ENCODE data around the gene PEX16. TPM values are rescaled to one million over a fixed set of nuclear protein-coding genes. Genes with fewer than 3 reads are reported as not detected.

PEX16 gene
- total RNA-seq, 1 donor from 2014 or later, result 19.5 TPM

GRCh38 chr11:45930951-45931570 lies 13.4 kb upstream of the PEX16 start:
- DNase-seq (ENCODE audit: low read depth), result no peak

- no peak for DNase-seq (ENCODE audit: low read depth)
Measured at GRCh38 chr11:45930031-45930794, 12.5 kb upstream of the PEX16 start.

GRCh38 chr11:45929486-45930030 lies 11.9 kb upstream of the PEX16 start:
- no peak for DNase-seq (ENCODE audit: low read depth)

GRCh38 chr11:45928535-45929215 lies 11.0 kb upstream of the PEX16 start:
- DNase-seq (ENCODE audit: low read depth), result no peak

GRCh38 chr11:45927684-45928413 lies 10.2 kb upstream of the PEX16 start:
- DNase-seq (ENCODE audit: low read depth), result no peak

- DNase-seq (ENCODE audit: low read depth), result no peak
Measured at GRCh38 chr11:45927332-45927683, 9.6 kb upstream of the PEX16 start.

GRCh38 chr11:45926536-45927331 lies 9.1 kb upstream of the PEX16 start:
- no peak for DNase-seq (ENCODE audit: low read depth)

GRCh38 chr11:45926001-45926401 lies 8.3 kb upstream of the PEX16 start:
- DNase-seq (ENCODE audit: low read depth), result no peak

- DNase-seq (ENCODE audit: low read depth), result no peak
Measured at GRCh38 chr11:45925550-45925949, 7.9 kb upstream of the PEX16 start.

- DNase-seq (ENCODE audit: low read depth), result no peak
Measured at GRCh38 chr11:45924927-45925326, 7.2 kb upstream of the PEX16 start.

GRCh38 chr11:45924036-45924915 lies 6.6 kb upstream of the PEX16 start:
- DNase-seq (ENCODE audit: low read depth), result no peak

GRCh38 chr11:45922425-45923082 lies 4.9 kb upstream of the PEX16 start, which contains the start of gene LARGE2:
LARGE2 (plus strand) TSS chr11:45922656; CDS start chr11:45922883, 227 bp downstream.
- no peak for DNase-seq (ENCODE audit: low read depth)

- peak; percentile 11 for DNase-seq (ENCODE audit: low read depth)
Measured at GRCh38 chr11:45921561-45922424, 4.1 kb upstream of the PEX16 start.

GRCh38 chr11:45920531-45921477 lies 3.1 kb upstream of the PEX16 start:
- DNase-seq (ENCODE audit: low read depth), result no peak

- DNase-seq (ENCODE audit: low read depth), result no peak
Measured at GRCh38 chr11:45919806-45920530, 2.3 kb upstream of the PEX16 start.

- DNase-seq (ENCODE audit: low read depth), result no peak
Measured at GRCh38 chr11:45918962-45919675, 1.4 kb upstream of the PEX16 start.
